Liver (tissue), 9 donors: ENCODE results near the gene PAPOLB. TPM values are rescaled to one million over a fixed set of nuclear protein-coding genes. Genes with fewer than 3 reads are reported as not detected.

Source experiments
- DNase-seq: peaks from one replicate; pipeline ENCODE4 v3.0.0-alpha.2; 2017; ENCODE audit warnings: low spot score
- H3K27ac ChIP-seq, 2 donors: one replicate each; pipeline ENCODE4 v1.7.0; 2013; ENCODE audit warnings: inconsistent platforms in 2 of 2, low read length in 2 of 2, control low read depth in 1 of 2, low read depth in 1 of 2, mild to moderate bottlenecking in 1 of 2
- H3K27me3 ChIP-seq, 4 donors: one replicate each; pipeline versions ENCODE4 v1.6.1 to v1.7.0; 2013; ENCODE audit warnings: low read length in 3 of 4, inconsistent platforms in 1 of 4, mild to moderate bottlenecking in 1 of 4, moderate library complexity in 1 of 4; ENCODE audit not compliant: control insufficient read depth in 4 of 4, insufficient read depth in 4 of 4
- H3K36me3 ChIP-seq, 4 donors: one replicate each; pipeline versions ENCODE4 v1.6.1 to v1.7.0; 2013; ENCODE audit warnings: low read length in 3 of 4, mild to moderate bottlenecking in 3 of 4, low read depth in 1 of 4, moderate library complexity in 1 of 4; ENCODE audit not compliant: control insufficient read depth in 4 of 4, insufficient read depth in 3 of 4
- H3K4me1 ChIP-seq, 4 donors: one replicate each; pipeline versions ENCODE4 v1.6.1 to v1.7.0; 2013; ENCODE audit warnings: low read length in 3 of 4, mild to moderate bottlenecking in 3 of 4, moderate library complexity in 1 of 4; ENCODE audit not compliant: control insufficient read depth in 4 of 4, insufficient read depth in 4 of 4
- H3K4me3 ChIP-seq, 3 donors: one replicate each; pipeline versions ENCODE4 v1.6.1 to v1.7.0; 2013; ENCODE audit warnings: low read length in 3 of 3, control low read depth in 1 of 3, low read depth in 1 of 3, mild to moderate bottlenecking in 1 of 3
- H3K9ac ChIP-seq, 2 donors: one replicate each; pipeline ENCODE4 v1.7.0; 2013; ENCODE audit warnings: low read length in 2 of 2, mild to moderate bottlenecking in 2 of 2, moderate library complexity in 2 of 2, control low read depth in 1 of 2, low read depth in 1 of 2
- H3K9me3 ChIP-seq, 4 donors: one replicate each; pipeline versions ENCODE4 v1.6.1 to v1.7.0; 2013; ENCODE audit warnings: low read length in 3 of 4; ENCODE audit not compliant: control insufficient read depth in 4 of 4
- ATF3 ChIP-seq: IDR thresholded peaks from 2 replicates; pipeline ENCODE4 v1.6.1; 2016; ENCODE audit warnings: antibody characterized with exemption
- CTCF ChIP-seq: fragments of 150-350 bp; IDR thresholded peaks from 2 replicates; pipeline ENCODE4 v1.5.1; 2017; ENCODE audit warnings: improper control_type of control experiment, low read depth, low read length; ENCODE audit not compliant: missing input control
- FOXA1 ChIP-seq: IDR thresholded peaks from 2 replicates; pipeline ENCODE4 v1.6.1; 2016; ENCODE audit warnings: antibody characterized with exemption
- GABPA ChIP-seq, 2 donors: IDR thresholded peaks in 1 of 2; conservative IDR thresholded peaks in 1 of 2; 2 replicates each; pipeline ENCODE4 v1.6.1; 2016; ENCODE audit warnings: antibody characterized with exemption in 2 of 2, mild to moderate bottlenecking in 1 of 2, moderate library complexity in 1 of 2
- HNF4A ChIP-seq, 2 donors: conservative IDR thresholded peaks; 2 replicates each; pipeline ENCODE4 v1.6.1; 2016; ENCODE audit warnings: antibody characterized with exemption in 2 of 2, mild to moderate bottlenecking in 2 of 2
- HNF4G ChIP-seq: IDR thresholded peaks from 2 replicates; pipeline ENCODE4 v1.6.1; 2016; ENCODE audit warnings: antibody characterized with exemption
- JUND ChIP-seq, 2 donors: IDR thresholded peaks; 2 replicates each; pipeline ENCODE4 v1.6.1; 2016; ENCODE audit warnings: antibody characterized with exemption in 2 of 2
- NR2F2 ChIP-seq: IDR thresholded peaks from 2 replicates; pipeline ENCODE4 v1.6.1; 2016; ENCODE audit warnings: antibody characterized with exemption
- RAD21 ChIP-seq, 2 donors: IDR thresholded peaks; 2 replicates each; pipeline ENCODE4 v1.6.1; 2016; ENCODE audit warnings: antibody characterized with exemption in 2 of 2, mild to moderate bottlenecking in 2 of 2
- RXRA ChIP-seq, 2 donors: IDR thresholded peaks; 2 replicates each; pipeline ENCODE4 v1.6.1; 2017 to 2018; ENCODE audit warnings: antibody characterized with exemption in 2 of 2, mild to moderate bottlenecking in 1 of 2
- SP1 ChIP-seq: IDR thresholded peaks from 2 replicates; pipeline ENCODE4 v1.6.1; 2018; ENCODE audit warnings: antibody characterized with exemption, mild to moderate bottlenecking
- TAF1 ChIP-seq: conservative IDR thresholded peaks from 2 replicates; pipeline ENCODE4 v1.6.1; 2016; ENCODE audit warnings: antibody characterized with exemption, mild to moderate bottlenecking
- YY1 ChIP-seq: IDR thresholded peaks from 2 replicates; pipeline ENCODE4 v1.6.1; 2016; ENCODE audit warnings: antibody characterized with exemption, mild to moderate bottlenecking
- ZBTB33 ChIP-seq: IDR thresholded peaks from 2 replicates; pipeline ENCODE4 v1.6.1; 2016; ENCODE audit warnings: antibody characterized with exemption
- WGBS: extraction: QIAGEN DNeasy Blood & Tissue Kit; methylation state at CpG from one replicate; pipeline ENCODE4 v1.1.7; 2013; 5-methylcytosine and 5-hydroxymethylcytosine counted together
- polyA plus RNA-seq, 2 donors: library from polyadenylated mRNA; stranded (reverse) in 1 of 2; unstranded in 1 of 2; fragments of 200-250 nt in 1 of 2; fragments of >200 nt in 1 of 2; fragmentation: Nextera tagmentation in 1 of 2; extraction: Ambion mirVana in 1 of 2; gene quantifications; one replicate each; pipeline versions ENCODE4 v1.2.1 to v1.2.3, GENCODE V29; 2013 to 2015
- total RNA-seq, 2 donors: library from RNA; depleted of rRNA; stranded (reverse); fragments of >200 nt; gene quantifications; one replicate each; pipeline ENCODE4 v1.2.3, GENCODE V29; 2014
- donor health status: healthy.
- donor health status: healthy.
- donor health status: healthy.
- donor health status: healthy.
- donor health status: healthy.

PAPOLB gene
- total and polyA plus RNA-seq, 4 donors: 0.05 to 0.08 TPM; not detected in 2

- H3K9ac ChIP-seq: no peak overlapping the region
- DNase-seq: no peak
- WGBS: 88% methylated on average over 45 of the region's 45 CpGs
These were observed 16.8 kb upstream of the PAPOLB start for GRCh38 chr7:4878336-4879335.

GRCh38 chr7:4876586-4876985, 14.8 kb upstream of the PAPOLB start:
- TF ChIP-seq RAD21 (IDR thresholded peaks at IDR 0.05): no peak
- TF ChIP-seq YY1: no peak
- TF ChIP-seq NR2F2: no peak
- no peak for TF ChIP-seq RXRA (IDR thresholded peaks at IDR 0.05)
- TF ChIP-seq CTCF: no peak
- TF ChIP-seq HNF4G: no peak
- no peak for TF ChIP-seq GABPA (IDR thresholded peaks at IDR 0.05 in 1 of 2, conservative IDR thresholded peaks at IDR 0.05 in 1 of 2)
- TF ChIP-seq FOXA1: no peak
- no peak for TF ChIP-seq TAF1
- no peak for TF ChIP-seq JUND (IDR thresholded peaks at IDR 0.05)
- TF ChIP-seq HNF4A (conservative IDR thresholded peaks at IDR 0.05): no peak
- TF ChIP-seq ATF3: no peak
- Histone ChIP-seq H3K27me3 (peaks cover 0 to 6% (median 0%) of the 10 kb centered on the region in 4 donors), H3K9me3 (no peaks in the 10 kb centered on the region), H3K4me3 (no peak overlapping the region), H3K36me3 (no peaks in the 10 kb centered on the region), H3K27ac (no peak overlapping the region), H3K9ac (no peak overlapping the region), H3K4me1 (no peaks in the 10 kb centered on the region)
- WGBS: 97% methylated on average over 18 of the region's 18 CpGs
- no peak for DNase-seq

More at GRCh38 chr7:4878336-4879335, 16.8 kb upstream of the PAPOLB start:
- H3K36me3 ChIP-seq: no peaks in the 10 kb centered on the region
- H3K9me3 ChIP-seq: no peaks in the 10 kb centered on the region
- peaks cover 0 to 14% (median 4%) of the 10 kb centered on the region in 4 donors for H3K4me1 ChIP-seq
- H3K4me3 ChIP-seq: no peak overlapping the region
- TF ChIP-seq GABPA (IDR thresholded peaks at IDR 0.05 in 1 of 2, conservative IDR thresholded peaks at IDR 0.05 in 1 of 2): no peak
- H3K27ac ChIP-seq: no peak overlapping the region
- peaks cover 0 to 13% (median 2%) of the 10 kb centered on the region in 4 donors for H3K27me3 ChIP-seq

GRCh38 chr7:4875391-4875790, 13.6 kb upstream of the PAPOLB start:
- peaks cover 0 to 6% (median under 1%) of the 10 kb centered on the region in 4 donors for H3K27me3 ChIP-seq
- no peak overlapping the region for H3K27ac ChIP-seq
- no peak overlapping the region for H3K9ac ChIP-seq
- H3K9me3 ChIP-seq: no peaks in the 10 kb centered on the region
- no peaks in the 10 kb centered on the region for H3K4me1 ChIP-seq
- H3K4me3 ChIP-seq: no peak overlapping the region
- WGBS: 92% methylated on average over 15 of the region's 15 CpGs
- H3K36me3 ChIP-seq: no peaks in the 10 kb centered on the region
- TF ChIP-seq RAD21 (IDR thresholded peaks at IDR 0.05): no peak
- no peak for TF ChIP-seq GABPA (IDR thresholded peaks at IDR 0.05 in 1 of 2, conservative IDR thresholded peaks at IDR 0.05 in 1 of 2)
- no peak for TF ChIP-seq YY1
- TF ChIP-seq SP1: no peak
- no peak for TF ChIP-seq ZBTB33
- DNase-seq: no peak
